NT2/D1 (cell line): Measurements from ENCODE around the gene GCKR.

ENCODE experiments used
- SUZ12 ChIP-seq: IDR thresholded peaks from 2 replicates; pipeline ENCODE4 v1.6.1; 2011; ENCODE audit not compliant: insufficient read length, insufficient read depth; ENCODE audit errors: extremely low read depth
- YY1 ChIP-seq: IDR thresholded peaks from 2 replicates; pipeline ENCODE4 v1.6.1; 2011; ENCODE audit not compliant: insufficient read length, insufficient read depth
- ZNF274 ChIP-seq: IDR thresholded peaks from 2 replicates; pipeline ENCODE4 v1.6.1; 2011; ENCODE audit warnings: mild to moderate bottlenecking, low read depth, low read length

GRCh38 chr2:27509326-27509725, 12.7 kb downstream of the GCKR start:
- TF ChIP-seq ZNF274 (no peak), YY1 (no peak), SUZ12 (no peak)
